ENCODE data around the gene ROCK2. TPM values are rescaled to one million over a fixed set of nuclear protein-coding genes. Genes with fewer than 3 reads are reported as not detected.

ROCK2 gene
- total and polyA plus RNA-seq, 2 of the 8 experiments (the other 6 are each of a cell fraction or from before 2014, with no cell fraction given): 2.7 to 29.0 TPM

DNA sequence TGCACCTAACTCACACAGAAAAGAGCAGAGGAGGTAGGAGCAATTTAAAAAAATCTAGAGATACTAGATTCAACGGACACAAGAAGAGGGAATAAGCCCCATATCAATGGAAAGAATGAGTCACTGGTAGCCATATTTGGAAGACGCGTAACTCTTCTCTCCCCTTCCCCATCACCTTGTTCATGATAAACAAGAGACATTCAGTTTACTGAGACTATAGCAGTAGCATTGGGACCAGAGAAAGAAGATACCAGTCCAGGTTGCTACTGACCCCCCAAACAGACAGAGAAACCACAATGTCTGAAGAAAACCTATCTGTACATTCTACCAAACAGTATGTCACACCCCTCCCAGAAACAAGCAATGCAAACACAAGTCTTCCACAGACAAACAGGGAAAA is 108.1 kb downstream of the ROCK2 start:
- Histone ChIP-seq H3K79me2 (ENCODE audit: control insufficient read depth in 1 of 2, insufficient read depth in 2 of 2, low read length in 2 of 2) (0 out of 4 replicates have a peak, but pooled peaks cover 0 to 12% of the 10 kb centered on the region in 2 experiments), H3K4me3 (ENCODE audit: extremely low read depth in 1 of 4, insufficient read depth in 2 of 4, low read depth in 3 of 4, low read length in 4 of 4) (no peak overlapping the region), H3K27ac (ENCODE audit: low read depth, low read length) (no peak overlapping the region), H2AK5ac (ENCODE audit: low read depth, low read length) (no peak overlapping the region), H3K23ac (ENCODE audit: insufficient read length) (no peak overlapping the region), H3K56ac (replicated peaks; ENCODE audit: insufficient read length, low read depth, low read length) (no peak overlapping the region), H2BK15ac (ENCODE audit: low read length) (no peak overlapping the region), H3K18ac (ENCODE audit: extremely low read depth, low read length) (no peak overlapping the region), H3K9me3 (ENCODE audit: insufficient read depth in 2 of 2, low read depth in 1 of 2, low read length in 1 of 2) (no peaks in the 10 kb centered on the region), H2BK20ac (ENCODE audit: low read length) (no peak overlapping the region), H3K79me1 (ENCODE audit: low read depth, low read length) (no peaks in the 10 kb centered on the region), H2AFZ (ENCODE audit: low read length) (no peak overlapping the region), H4K5ac (ENCODE audit: insufficient read length, low read depth, low read length) (no peak overlapping the region), H3K14ac (ENCODE audit: insufficient read length) (no peak overlapping the region), H2BK120ac (replicated peaks; ENCODE audit: low read depth, low read length) (no peak overlapping the region), H4K8ac (ENCODE audit: extremely low read depth, insufficient read depth, low read length) (no peak overlapping the region), H3K4me1 (replicated peaks in 1 of 4; ENCODE audit: control insufficient read depth in 3 of 4, insufficient read depth in 4 of 4, low read length in 3 of 4) (no peaks in the 10 kb centered on the region), H3K9ac (replicated peaks in 1 of 4; ENCODE audit: extremely low read depth in 1 of 4, low read depth in 3 of 4, low read length in 3 of 4) (no peak overlapping the region), H4K20me1 (replicated peaks in 1 of 2; ENCODE audit: control insufficient read depth in 1 of 2, insufficient read depth in 2 of 2, low read length in 2 of 2) (peaks cover 0 to under 1% of the 10 kb centered on the region in 2 experiments), H3K36me3 (ENCODE audit: control insufficient read depth in 2 of 4, insufficient read depth in 4 of 4, low read length in 3 of 4) (peaks cover 0 to 3% (median 0%) of the 10 kb centered on the region in 4 experiments; a peak in 1 of 8 replicates), H4K91ac (replicated peaks; ENCODE audit: insufficient read length, low read length) (no peak overlapping the region), H3K27me3 (replicated peaks in 1 of 4; ENCODE audit: control insufficient read depth in 3 of 4, extremely low read depth in 1 of 4, insufficient read depth in 3 of 4, low read length in 3 of 4) (no peaks in the 10 kb centered on the region), H3K4ac (replicated peaks; ENCODE audit: insufficient read length, low read depth, low read length) (no peak overlapping the region), H3K23me2 (ENCODE audit: low read depth, low read length) (no peaks in the 10 kb centered on the region; the same call in 1 of the 2 replicates), H2BK5ac (ENCODE audit: low read depth, low read length) (no peak overlapping the region), H2BK12ac (ENCODE audit: low read depth, low read length) (no peak overlapping the region), H3K4me2 (ENCODE audit: insufficient read depth in 1 of 2, low read depth in 2 of 2, low read length in 2 of 2) (no peak overlapping the region)
- CTCF ChIA-PET (ENCODE audit: partially characterized antibody): interaction anchor here (0.9 to 2.9 kb wide), 3 partner anchors 88 to 176 kb away, joined by 3 to 20 read pairs (median 4); a partner anchor contains a TSS
- no peak for TF ChIP-seq RAD21 (IDR thresholded peaks at IDR 0.05 in 1 of 2, conservative IDR thresholded peaks at IDR 0.05 in 1 of 2; ENCODE audit: low read depth in 2 of 2, low read length in 2 of 2)
- TF ChIP-seq BCL11A (IDR thresholded peaks at IDR 0.05; ENCODE audit: low read depth in 2 of 2, low read length in 2 of 2): no peak
- TF ChIP-seq SUZ12 (IDR thresholded peaks at IDR 0.05; ENCODE audit: low read length): no peak
- no peak for TF ChIP-seq CBX8 (IDR thresholded peaks at IDR 0.05; ENCODE audit: borderline replicate concordance, low read depth, low read length)
- POLR2A ChIA-PET (ENCODE audit: partially characterized antibody): interaction anchor here (0.6 kb wide), 1 partner anchor 37 kb away, joined by 3 read pairs; no protein-coding TSS in a partner anchor
- FAIRE-seq: no peak
- WGBS, 2 experiments (ENCODE audit: extremely low coverage in 1 of 2, insufficient coverage in 1 of 2, insufficient read length in 1 of 2, insufficient replicate concordance in 2 of 2, low coverage in 1 of 2, low lambda C conversion rate in 2 of 2, missing lambda C conversion rate in 1 of 2): 93% methylated on average over 3 of the region's 3 CpGs; no CpG with 5 or more reads in 1 of the 2 experiments
- DNase-seq (ENCODE audit: low read depth in 1 of 2, low spot score in 2 of 2): no peak

Measured in H1 (cell line).